Neural cell (in vitro differentiated cells): ENCODE results near the gene SLC66A2. TPM values are rescaled to one million over a fixed set of nuclear protein-coding genes. Genes with fewer than 3 reads are reported as not detected.
"Not testable (repeated sequence)": the region's sequence is repeated elsewhere in the genome, so short reads cannot be mapped to it uniquely, and the experiment has no call there.

ENCODE experiments used
- H2AFZ ChIP-seq: fragments of 200-600, 300-800 bp; sonication (generic), shearing (Covaris generic); 2 replicates; pipeline ENCODE4 v1.6.0; 2014; ENCODE audit warnings: low read depth, mild to moderate bottlenecking, antibody characterized with exemption, low read length, moderate library complexity
- H3F3A ChIP-seq: fragments of 200-600 bp; shearing (Covaris generic); 2 replicates; pipeline ENCODE4 v1.6.1; 2016; ENCODE audit warnings: mild to moderate bottlenecking, moderate library complexity, mixed read lengths, antibody characterized with exemption, low read length; ENCODE audit not compliant: insufficient read depth, poor library complexity, severe bottlenecking
- H3K27ac ChIP-seq: fragments of 200-600, 300-800 bp; sonication (generic), shearing (Covaris generic); 2 replicates; pipeline ENCODE4 v1.5.1; 2014; ENCODE audit warnings: mild to moderate bottlenecking, low read length, moderate library complexity
- H3K27me3 ChIP-seq: fragments of 300-800, 200-600 bp; sonication (generic), shearing (Covaris generic); 2 replicates; pipeline ENCODE4 v1.6.0; 2014; ENCODE audit warnings: mild to moderate bottlenecking, low read depth, low read length, moderate library complexity; ENCODE audit not compliant: insufficient read depth
- H3K36me3 ChIP-seq: fragments of 300-800, 200-600 bp; sonication (generic), shearing (Covaris generic); 2 replicates; pipeline ENCODE4 v1.5.1; 2014; ENCODE audit warnings: mild to moderate bottlenecking, antibody characterized with exemption, low read length, moderate library complexity; ENCODE audit not compliant: insufficient read depth
- H3K4me2 ChIP-seq: fragments of 300-800, 200-600 bp; sonication (generic), shearing (Covaris generic); 2 replicates; pipeline ENCODE4 v1.6.0; 2014; ENCODE audit warnings: mild to moderate bottlenecking, low read length
- H3K4me3 ChIP-seq: fragments of 300-800, 200-600 bp; sonication (generic), shearing (Covaris generic); 2 replicates; pipeline ENCODE4 v1.5.1; 2014; ENCODE audit warnings: mild to moderate bottlenecking, low read length, moderate library complexity
- H3K79me2 ChIP-seq: fragments of 200-600 bp; shearing (Covaris generic); replicated peaks from 2 replicates; pipeline ENCODE4 v1.6.0; 2014; ENCODE audit warnings: mild to moderate bottlenecking, low read length, moderate library complexity; ENCODE audit not compliant: insufficient read depth
- H3K9ac ChIP-seq: fragments of 300-800, 200-600 bp; sonication (generic), shearing (Covaris generic); 2 replicates; pipeline ENCODE4 v1.6.1; 2016; ENCODE audit warnings: mild to moderate bottlenecking, low read length, mixed read lengths
- H3K9me2 ChIP-seq: fragments of 200-600 bp; shearing (Covaris generic); 2 replicates; pipeline ENCODE4 v1.6.1; 2016; ENCODE audit warnings: mild to moderate bottlenecking, low read length, mixed read lengths; ENCODE audit not compliant: insufficient read depth
- H3K9me3 ChIP-seq: fragments of 200-600, 300-800 bp; sonication (generic), shearing (Covaris generic); 2 replicates; pipeline ENCODE4 v1.6.1; 2016; ENCODE audit warnings: mild to moderate bottlenecking, mixed run types, low read length, moderate library complexity, mixed read lengths
- H4K20me1 ChIP-seq: fragments of 200-600 bp; shearing (Covaris generic); 2 replicates; pipeline ENCODE4 v1.6.1; 2016; ENCODE audit warnings: mild to moderate bottlenecking, mixed run types; ENCODE audit not compliant: insufficient read depth
- CTCF ChIP-seq: fragments of 450-650 bp; IDR thresholded peaks from 2 replicates; pipeline ENCODE4 v1.5.1; 2014; ENCODE audit warnings: antibody characterized with exemption, mild to moderate bottlenecking, moderate library complexity; ENCODE audit not compliant: poor library complexity, severe bottlenecking
- EP300 ChIP-seq: fragments of 450-650 bp; conservative IDR thresholded peaks from 2 replicates; pipeline ENCODE4 v1.6.1; 2014; ENCODE audit warnings: antibody characterized with exemption, mild to moderate bottlenecking, moderate library complexity; ENCODE audit not compliant: poor library complexity, severe bottlenecking
- EZH2 ChIP-seq: fragments of 200-600, 300-800 bp; shearing (Covaris generic), sonication (generic); IDR thresholded peaks from 2 replicates; pipeline ENCODE4 v1.6.1; 2014; ENCODE audit warnings: antibody characterized with exemption, low read length, borderline replicate concordance, mild to moderate bottlenecking; ENCODE audit not compliant: insufficient read depth, poor library complexity, severe bottlenecking
- MXI1 ChIP-seq: fragments of 450-650 bp; conservative IDR thresholded peaks from 2 replicates; pipeline ENCODE4 v1.6.1; 2014; ENCODE audit warnings: antibody characterized with exemption, mild to moderate bottlenecking; ENCODE audit not compliant: poor library complexity, severe bottlenecking
- POLR2AphosphoS5 ChIP-seq: IDR thresholded peaks from 2 replicates; pipeline ENCODE4 v1.6.1; 2012
- RAD21 ChIP-seq: fragments of 450-650 bp; conservative IDR thresholded peaks from 2 replicates; pipeline ENCODE4 v1.6.1; 2014; ENCODE audit warnings: antibody characterized with exemption, mild to moderate bottlenecking, moderate library complexity
- REST ChIP-seq: IDR thresholded peaks from 2 replicates; pipeline ENCODE4 v1.6.1; 2012; ENCODE audit warnings: borderline replicate concordance
- SMC3 ChIP-seq: fragments of 450-650 bp; conservative IDR thresholded peaks from 2 replicates; pipeline ENCODE4 v1.6.1; 2014; ENCODE audit warnings: antibody characterized with exemption, mild to moderate bottlenecking, moderate library complexity; ENCODE audit not compliant: poor library complexity
- TAF1 ChIP-seq: IDR thresholded peaks from 2 replicates; pipeline ENCODE4 v1.6.1; 2012; ENCODE audit warnings: low read depth
- polyA plus RNA-seq: library from polyadenylated mRNA; depleted of rRNA; stranded (reverse); fragments of >200 nt; gene quantifications from 2 replicates; pipeline ENCODE4 v1.2.3, GENCODE V29; 2014

The SLC66A2 gene
- polyA plus RNA-seq, 1 donor from 2014 or later: 66.7 TPM

- Histone ChIP-seq H3K36me3 (no peaks in the 10 kb centered on the region), H3K27ac (no peak overlapping the region), H3K9ac (no peak overlapping the region), H3K79me2 (no peaks in the 10 kb centered on the region), H3K9me3 (no peaks in the 10 kb centered on the region), H4K20me1 (no peaks in the 10 kb centered on the region), H2AFZ (no peak overlapping the region), H3K4me3 (no peak overlapping the region), H3F3A (no peaks in the 10 kb centered on the region), H3K4me2 (no peak overlapping the region), H3K27me3 (no peaks in the 10 kb centered on the region), H3K9me2 (no peaks in the 10 kb centered on the region)
- TF ChIP-seq CTCF (no peak), MXI1 (no peak), TAF1 (no peak), SMC3 (no peak), RAD21 (no peak), REST (no peak), EP300 (no peak), POLR2AphosphoS5 (no peak), EZH2 (no peak)
Observed at GRCh38 chr18:79879566-79879965, 71.9 kb downstream of the SLC66A2 start.

- H3F3A ChIP-seq: no peaks in the 10 kb centered on the region
- no peak overlapping the region for H3K27ac ChIP-seq
- no peak overlapping the region for H3K9ac ChIP-seq
- no peaks in the 10 kb centered on the region for H3K9me3 ChIP-seq
- no peaks in the 10 kb centered on the region for H3K27me3 ChIP-seq
- TF ChIP-seq RAD21 (no peak), MXI1 (no peak), TAF1 (no peak), CTCF (no peak), REST (no peak), SMC3 (no peak), EP300 (no peak), EZH2 (no peak), POLR2AphosphoS5 (no peak)
- no peaks in the 10 kb centered on the region for H4K20me1 ChIP-seq
- H3K4me3 ChIP-seq: no peak overlapping the region
- no peak overlapping the region for H3K4me2 ChIP-seq
- no peaks in the 10 kb centered on the region for H3K79me2 ChIP-seq
- H3K9me2 ChIP-seq: no peaks in the 10 kb centered on the region
- H2AFZ ChIP-seq: no peak overlapping the region
- no peaks in the 10 kb centered on the region for H3K36me3 ChIP-seq
Observed at GRCh38 chr18:79878741-79879378, 72.6 kb downstream of the SLC66A2 start.

GRCh38 chr18:79878246-79878645, 73.2 kb downstream of the SLC66A2 start:
- not testable (repeated sequence) for H3K9me2 ChIP-seq, H2AFZ ChIP-seq, H3K4me3 ChIP-seq, H3K27me3 ChIP-seq, H3F3A ChIP-seq, H4K20me1 ChIP-seq, H3K9ac ChIP-seq, H3K36me3 ChIP-seq, H3K9me3 ChIP-seq, H3K4me2 ChIP-seq, H3K27ac ChIP-seq, H3K79me2 ChIP-seq
